ENCODE data around the gene KIF2C.

DNA sequence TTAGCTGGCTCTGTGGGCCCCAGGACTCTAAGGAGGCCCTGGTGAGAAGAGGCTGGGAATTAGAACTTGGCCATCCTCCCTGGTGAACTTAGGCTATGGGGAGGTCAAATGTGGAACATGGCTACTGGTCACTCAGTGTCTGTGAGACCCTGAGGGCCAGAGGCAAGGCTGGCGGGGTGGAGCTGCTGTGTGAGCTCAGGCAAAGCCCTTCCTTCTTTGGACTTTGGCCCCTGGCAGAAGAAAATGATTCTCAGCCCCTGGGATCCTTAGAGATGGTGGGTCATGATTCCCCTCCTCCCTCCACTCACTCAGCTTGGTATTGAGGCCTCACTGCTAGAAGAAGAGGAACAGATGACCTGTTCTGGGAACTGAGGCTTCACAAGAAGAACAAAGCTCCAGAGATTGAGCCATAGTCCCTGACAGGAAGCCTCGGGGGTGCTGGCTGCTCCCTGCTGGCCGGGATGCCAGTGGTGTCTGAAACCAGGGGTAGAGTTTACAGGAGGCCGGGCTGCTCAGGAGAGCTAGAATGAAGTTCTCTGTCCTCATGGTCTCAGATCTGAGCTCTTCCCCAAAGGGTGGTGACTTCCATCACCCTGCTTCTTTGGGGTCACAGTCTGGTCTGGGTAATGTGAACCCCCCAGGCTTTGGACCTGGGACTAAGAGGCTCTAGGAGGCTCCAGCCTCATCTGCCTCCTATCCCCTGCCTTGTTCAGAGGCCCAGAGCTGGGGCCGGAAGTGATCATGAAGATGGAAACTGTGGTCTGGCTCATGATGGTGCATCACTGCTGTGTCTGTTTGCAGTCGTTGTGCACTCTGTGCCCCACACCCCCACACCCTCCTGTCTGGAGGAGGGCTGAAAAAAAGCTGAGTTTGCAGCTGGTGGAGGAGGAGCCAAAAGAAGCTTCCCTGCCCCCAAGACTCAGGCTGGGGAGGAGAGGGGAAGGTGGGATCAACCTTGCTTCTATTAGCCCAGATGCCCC is 69.6 kb downstream of the KIF2C start:
- TF ChIP-seq, protein P1, sequence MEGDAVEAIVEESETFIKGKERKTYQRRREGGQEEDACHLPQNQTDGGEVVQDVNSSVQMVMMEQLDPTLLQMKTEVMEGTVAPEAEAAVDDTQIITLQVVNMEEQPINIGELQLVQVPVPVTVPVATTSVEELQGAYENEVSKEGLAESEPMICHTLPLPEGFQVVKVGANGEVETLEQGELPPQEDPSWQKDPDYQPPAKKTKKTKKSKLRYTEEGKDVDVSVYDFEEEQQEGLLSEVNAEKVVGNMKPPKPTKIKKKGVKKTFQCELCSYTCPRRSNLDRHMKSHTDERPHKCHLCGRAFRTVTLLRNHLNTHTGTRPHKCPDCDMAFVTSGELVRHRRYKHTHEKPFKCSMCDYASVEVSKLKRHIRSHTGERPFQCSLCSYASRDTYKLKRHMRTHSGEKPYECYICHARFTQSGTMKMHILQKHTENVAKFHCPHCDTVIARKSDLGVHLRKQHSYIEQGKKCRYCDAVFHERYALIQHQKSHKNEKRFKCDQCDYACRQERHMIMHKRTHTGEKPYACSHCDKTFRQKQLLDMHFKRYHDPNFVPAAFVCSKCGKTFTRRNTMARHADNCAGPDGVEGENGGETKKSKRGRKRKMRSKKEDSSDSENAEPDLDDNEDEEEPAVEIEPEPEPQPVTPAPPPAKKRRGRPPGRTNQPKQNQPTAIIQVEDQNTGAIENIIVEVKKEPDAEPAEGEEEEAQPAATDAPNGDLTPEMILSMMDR (IDR thresholded peaks at IDR 0.05): no peak
- no peak for TF ChIP-seq EZH2 (IDR thresholded peaks at IDR 0.05; ENCODE audit: borderline replicate concordance, insufficient read depth, low read depth, low read length, poor library complexity, severe bottlenecking)

Measured in B cell (primary cell).